GM23338 (cell line): ENCODE results near the gene FANCL. TPM values are rescaled to one million over a fixed set of nuclear protein-coding genes. Genes with fewer than 3 reads are reported as not detected.

ENCODE experiments used
- ATAC-seq: fragments of 200-7000 bp; cut with Tn5 transposase; 3 replicates; pipeline ENCODE4 v1.9.1; 2020
- DNase-seq: peaks from one replicate; pipeline ENCODE4 v3.0.0-alpha.2; 2015; ENCODE audit warnings: low spot score
- H2AFZ ChIP-seq: fragments of 200-600 bp; sonication (generic); 2 replicates; pipeline ENCODE4 v1.8.0; 2016; ENCODE audit warnings: antibody characterized with exemption, mild to moderate bottlenecking, moderate library complexity
- H3F3A ChIP-seq: fragments of 200-600 bp; sonication (generic); replicated peaks from 2 replicates; pipeline ENCODE4 v1.8.0; 2017; ENCODE audit warnings: antibody characterized with exemption, mixed run types, low read depth
- H3K27ac ChIP-seq: fragments of 200-600 bp; sonication (generic); 2 replicates; pipeline ENCODE4 v1.6.1; 2016; ENCODE audit warnings: low read depth
- H3K27me3 ChIP-seq: fragments of 200-600 bp; sonication (generic); 2 replicates; pipeline ENCODE4 v1.8.0; 2016; ENCODE audit warnings: mild to moderate bottlenecking, mixed run types, moderate library complexity; ENCODE audit not compliant: insufficient read depth
- H3K36me3 ChIP-seq: fragments of 200-600 bp; sonication (generic); 2 replicates; pipeline ENCODE4 v1.8.0; 2016; ENCODE audit warnings: mild to moderate bottlenecking; ENCODE audit not compliant: insufficient read depth
- H3K4me1 ChIP-seq: fragments of 200-600 bp; sonication (generic); 2 replicates; pipeline ENCODE4 v1.8.0; 2016; ENCODE audit warnings: mild to moderate bottlenecking, moderate library complexity; ENCODE audit not compliant: insufficient read depth
- H3K4me2 ChIP-seq: fragments of 200-600 bp; sonication (generic); 2 replicates; pipeline ENCODE4 v1.7.1; 2017; ENCODE audit warnings: mixed run types
- H3K4me3 ChIP-seq: fragments of 200-600 bp; sonication (generic); 2 replicates; pipeline ENCODE4 v1.6.1; 2016; ENCODE audit warnings: mixed run types
- H3K79me2 ChIP-seq: fragments of 200-600 bp; sonication (generic); replicated peaks from 2 replicates; pipeline ENCODE4 v1.8.0; 2017; ENCODE audit warnings: mild to moderate bottlenecking; ENCODE audit not compliant: insufficient read depth
- H3K9me2 ChIP-seq: fragments of 200-600 bp; sonication (generic); 2 replicates; pipeline ENCODE4 v1.8.0; 2017; ENCODE audit not compliant: insufficient read depth
- H4K20me1 ChIP-seq: fragments of 200-600 bp; sonication (generic); replicated peaks from 2 replicates; pipeline ENCODE4 v1.8.0; 2017; ENCODE audit warnings: mild to moderate bottlenecking; ENCODE audit not compliant: insufficient read depth
- H3K27ac Mint-ChIP-seq: 2 replicates; pipeline ENCODE4 v1.8.0; 2020; ENCODE audit warnings: inconsistent platforms, mild to moderate bottlenecking, moderate library complexity, mixed read lengths
- H3K27me3 Mint-ChIP-seq: 3 replicates; pipeline ENCODE4 v1.8.0; 2022; ENCODE audit warnings: low read depth, mild to moderate bottlenecking, moderate library complexity, mixed read lengths, inconsistent platforms; ENCODE audit not compliant: insufficient read depth, poor library complexity
- H3K36me3 Mint-ChIP-seq: 3 replicates; pipeline ENCODE4 v1.8.0; 2021; ENCODE audit warnings: low read depth, mild to moderate bottlenecking, inconsistent platforms, moderate library complexity, mixed read lengths
- H3K4me1 Mint-ChIP-seq: 3 replicates; pipeline ENCODE4 v1.8.0; 2020; ENCODE audit warnings: mild to moderate bottlenecking, inconsistent platforms, mixed read lengths
- H3K4me3 Mint-ChIP-seq: 3 replicates; pipeline ENCODE4 v1.8.0; 2021; ENCODE audit warnings: moderate library complexity, mild to moderate bottlenecking, inconsistent platforms, mixed read lengths
- H3K9me3 Mint-ChIP-seq: 3 replicates; pipeline ENCODE4 v1.8.0; 2020; ENCODE audit warnings: moderate library complexity, mild to moderate bottlenecking, inconsistent platforms, mixed read lengths
- CREB1 ChIP-seq: fragments of 250-450 bp; sonication (Bioruptor Pico); IDR thresholded peaks from 2 replicates; pipeline ENCODE4 v1.5.0; 2020; ENCODE audit warnings: low read depth, mild to moderate bottlenecking, moderate library complexity
- EZH2phosphoT487 ChIP-seq: fragments of 200-600 bp; sonication (generic); IDR thresholded peaks from one replicate; pipeline ENCODE4 v1.8.1; 2018; ENCODE audit warnings: antibody characterized with exemption; ENCODE audit not compliant: unreplicated experiment
- JUNB ChIP-seq: IDR thresholded peaks from one replicate; pipeline ENCODE4 v1.6.1; 2016; ENCODE audit warnings: antibody characterized with exemption; ENCODE audit not compliant: unreplicated experiment
- NANOG ChIP-seq: IDR thresholded peaks from 2 replicates; pipeline ENCODE4 v1.6.1; 2016; ENCODE audit warnings: antibody characterized with exemption, borderline replicate concordance
- POLR2AphosphoS5 ChIP-seq: IDR thresholded peaks from 2 replicates; pipeline ENCODE4 v1.6.1; 2016; ENCODE audit warnings: antibody characterized with exemption, low read depth
- STAT1 ChIP-seq: IDR thresholded peaks from one replicate; pipeline ENCODE4 v1.6.1; 2016; ENCODE audit warnings: antibody characterized with exemption; ENCODE audit not compliant: unreplicated experiment
- ZNF331 ChIP-seq: fragments of 250-450 bp; sonication (Bioruptor Pico); IDR thresholded peaks from 2 replicates; pipeline ENCODE4 v1.5.0; 2020; ENCODE audit warnings: low read depth, mild to moderate bottlenecking, moderate library complexity
- polyA plus RNA-seq: library from polyadenylated mRNA; unstranded; fragments of >200 nt; fragmentation: Nextera tagmentation; extraction: Ambion mirVana; gene quantifications from 2 replicates; pipeline ENCODE4 v1.2.1, GENCODE V29; 2016
- total RNA-seq: library from RNA; depleted of rRNA; stranded (reverse); fragments of >200 nt; shearing (Covaris generic); gene quantifications from 2 replicates; pipeline ENCODE4 v1.2.3, GENCODE V29; 2014
- TF ChIP-seq, protein P1 (sequence below): IDR thresholded peaks from 2 replicates; pipeline ENCODE4 v1.6.1; 2016; ENCODE audit warnings: antibody characterized with exemption
- TF ChIP-seq, protein P2 (sequence below): fragments of 250-450 bp; sonication (Bioruptor Pico); IDR thresholded peaks from 2 replicates; pipeline ENCODE4 v1.5.0; 2020; ENCODE audit warnings: mild to moderate bottlenecking, moderate library complexity

Gene FANCL
- total and polyA plus RNA-seq, 2 experiments from 2014 or later: 90.4 to 97.8 TPM

DNA sequence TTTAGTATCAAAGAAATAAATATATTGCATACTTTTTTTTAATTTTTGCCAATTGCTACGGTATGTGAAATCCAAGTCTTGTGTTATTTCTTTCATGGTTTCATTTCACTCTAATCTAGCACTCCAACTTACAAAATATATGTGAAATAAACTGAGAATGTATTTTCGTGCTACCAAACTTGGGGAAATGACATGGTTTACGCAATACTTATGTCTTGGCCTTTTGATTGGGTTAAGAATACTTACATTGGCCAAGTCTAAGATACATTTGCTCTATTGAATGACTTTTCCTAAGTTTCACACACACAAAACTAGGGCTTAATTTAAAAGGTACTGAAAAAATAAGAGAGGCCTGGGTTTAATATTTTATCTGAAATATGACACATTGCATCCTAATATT lies 114.0 kb downstream of the FANCL start:
- Histone ChIP-seq H3K27ac (no peak overlapping the region), H3K9me2 (no peaks in the 10 kb centered on the region), H3K27me3 (no peaks in the 10 kb centered on the region), H2AFZ (no peak overlapping the region), H3K36me3 (no peaks in the 10 kb centered on the region), H4K20me1 (no peaks in the 10 kb centered on the region), H3K4me1 (no peaks in the 10 kb centered on the region), H3K4me3 (no peak overlapping the region), H3F3A (no peaks in the 10 kb centered on the region), H3K4me2 (no peak overlapping the region), H3K79me2 (no peaks in the 10 kb centered on the region)
- peaks cover 4% of the 10 kb centered on the region; the same call in 1 of the 3 replicates for H3K36me3 Mint-ChIP-seq
- no peaks in the 10 kb centered on the region for H3K9me3 Mint-ChIP-seq
- no peak overlapping the region for H3K4me3 Mint-ChIP-seq
- ATAC-seq (no peak), DNase-seq (no peak)
- no peaks in the 10 kb centered on the region for H3K4me1 Mint-ChIP-seq
- TF ChIP-seq ZNF331: no peak
- TF ChIP-seq JUNB: no peak
- no peak for TF ChIP-seq STAT1
- TF ChIP-seq, protein P1, sequence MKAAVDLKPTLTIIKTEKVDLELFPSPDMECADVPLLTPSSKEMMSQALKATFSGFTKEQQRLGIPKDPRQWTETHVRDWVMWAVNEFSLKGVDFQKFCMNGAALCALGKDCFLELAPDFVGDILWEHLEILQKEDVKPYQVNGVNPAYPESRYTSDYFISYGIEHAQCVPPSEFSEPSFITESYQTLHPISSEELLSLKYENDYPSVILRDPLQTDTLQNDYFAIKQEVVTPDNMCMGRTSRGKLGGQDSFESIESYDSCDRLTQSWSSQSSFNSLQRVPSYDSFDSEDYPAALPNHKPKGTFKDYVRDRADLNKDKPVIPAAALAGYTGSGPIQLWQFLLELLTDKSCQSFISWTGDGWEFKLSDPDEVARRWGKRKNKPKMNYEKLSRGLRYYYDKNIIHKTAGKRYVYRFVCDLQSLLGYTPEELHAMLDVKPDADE: no peak
- TF ChIP-seq, protein P2, sequence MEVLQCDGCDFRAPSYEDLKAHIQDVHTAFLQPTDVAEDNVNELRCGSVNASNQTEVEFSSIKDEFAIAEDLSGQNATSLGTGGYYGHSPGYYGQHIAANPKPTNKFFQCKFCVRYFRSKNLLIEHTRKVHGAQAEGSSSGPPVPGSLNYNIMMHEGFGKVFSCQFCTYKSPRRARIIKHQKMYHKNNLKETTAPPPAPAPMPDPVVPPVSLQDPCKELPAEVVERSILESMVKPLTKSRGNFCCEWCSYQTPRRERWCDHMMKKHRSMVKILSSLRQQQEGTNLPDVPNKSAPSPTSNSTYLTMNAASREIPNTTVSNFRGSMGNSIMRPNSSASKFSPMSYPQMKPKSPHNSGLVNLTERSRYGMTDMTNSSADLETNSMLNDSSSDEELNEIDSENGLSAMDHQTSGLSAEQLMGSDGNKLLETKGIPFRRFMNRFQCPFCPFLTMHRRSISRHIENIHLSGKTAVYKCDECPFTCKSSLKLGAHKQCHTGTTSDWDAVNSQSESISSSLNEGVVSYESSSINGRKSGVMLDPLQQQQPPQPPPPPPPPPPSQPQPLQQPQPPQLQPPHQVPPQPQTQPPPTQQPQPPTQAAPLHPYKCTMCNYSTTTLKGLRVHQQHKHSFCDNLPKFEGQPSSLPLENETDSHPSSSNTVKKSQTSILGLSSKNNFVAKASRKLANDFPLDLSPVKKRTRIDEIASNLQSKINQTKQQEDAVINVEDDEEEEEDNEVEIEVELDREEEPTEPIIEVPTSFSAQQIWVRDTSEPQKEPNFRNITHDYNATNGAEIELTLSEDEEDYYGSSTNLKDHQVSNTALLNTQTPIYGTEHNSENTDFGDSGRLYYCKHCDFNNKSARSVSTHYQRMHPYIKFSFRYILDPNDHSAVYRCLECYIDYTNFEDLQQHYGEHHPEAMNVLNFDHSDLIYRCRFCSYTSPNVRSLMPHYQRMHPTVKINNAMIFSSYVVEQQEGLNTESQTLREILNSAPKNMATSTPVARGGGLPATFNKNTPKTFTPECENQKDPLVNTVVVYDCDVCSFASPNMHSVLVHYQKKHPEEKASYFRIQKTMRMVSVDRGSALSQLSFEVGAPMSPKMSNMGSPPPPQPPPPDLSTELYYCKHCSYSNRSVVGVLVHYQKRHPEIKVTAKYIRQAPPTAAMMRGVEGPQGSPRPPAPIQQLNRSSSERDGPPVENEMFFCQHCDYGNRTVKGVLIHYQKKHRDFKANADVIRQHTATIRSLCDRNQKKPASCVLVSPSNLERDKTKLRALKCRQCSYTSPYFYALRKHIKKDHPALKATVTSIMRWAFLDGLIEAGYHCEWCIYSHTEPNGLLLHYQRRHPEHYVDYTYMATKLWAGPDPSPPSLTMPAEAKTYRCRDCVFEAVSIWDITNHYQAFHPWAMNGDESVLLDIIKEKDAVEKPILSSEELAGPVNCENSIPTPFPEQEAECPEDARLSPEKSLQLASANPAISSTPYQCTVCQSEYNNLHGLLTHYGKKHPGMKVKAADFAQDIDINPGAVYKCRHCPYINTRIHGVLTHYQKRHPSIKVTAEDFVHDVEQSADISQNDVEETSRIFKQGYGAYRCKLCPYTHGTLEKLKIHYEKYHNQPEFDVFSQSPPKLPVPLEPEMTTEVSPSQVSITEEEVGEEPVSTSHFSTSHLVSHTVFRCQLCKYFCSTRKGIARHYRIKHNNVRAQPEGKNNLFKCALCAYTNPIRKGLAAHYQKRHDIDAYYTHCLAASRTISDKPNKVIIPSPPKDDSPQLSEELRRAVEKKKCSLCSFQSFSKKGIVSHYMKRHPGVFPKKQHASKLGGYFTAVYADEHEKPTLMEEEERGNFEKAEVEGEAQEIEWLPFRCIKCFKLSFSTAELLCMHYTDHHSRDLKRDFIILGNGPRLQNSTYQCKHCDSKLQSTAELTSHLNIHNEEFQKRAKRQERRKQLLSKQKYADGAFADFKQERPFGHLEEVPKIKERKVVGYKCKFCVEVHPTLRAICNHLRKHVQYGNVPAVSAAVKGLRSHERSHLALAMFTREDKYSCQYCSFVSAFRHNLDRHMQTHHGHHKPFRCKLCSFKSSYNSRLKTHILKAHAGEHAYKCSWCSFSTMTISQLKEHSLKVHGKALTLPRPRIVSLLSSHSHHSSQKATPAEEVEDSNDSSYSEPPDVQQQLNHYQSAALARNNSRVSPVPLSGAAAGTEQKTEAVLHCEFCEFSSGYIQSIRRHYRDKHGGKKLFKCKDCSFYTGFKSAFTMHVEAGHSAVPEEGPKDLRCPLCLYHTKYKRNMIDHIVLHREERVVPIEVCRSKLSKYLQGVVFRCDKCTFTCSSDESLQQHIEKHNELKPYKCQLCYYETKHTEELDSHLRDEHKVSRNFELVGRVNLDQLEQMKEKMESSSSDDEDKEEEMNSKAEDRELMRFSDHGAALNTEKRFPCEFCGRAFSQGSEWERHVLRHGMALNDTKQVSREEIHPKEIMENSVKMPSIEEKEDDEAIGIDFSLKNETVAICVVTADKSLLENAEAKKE: no peak
- no peak for TF ChIP-seq POLR2AphosphoS5
- no peak for TF ChIP-seq EZH2phosphoT487
- no peak for TF ChIP-seq NANOG
- no peak for TF ChIP-seq CREB1 (CRISPR knock-in tag)
- no peak overlapping the region for H3K27ac Mint-ChIP-seq
- H3K27me3 Mint-ChIP-seq: peaks cover 1% of the 10 kb centered on the region
